IMR-90 (cell line): ENCODE results near the gene SHE. TPM values are rescaled to one million over a fixed set of nuclear protein-coding genes. Genes with fewer than 3 reads are reported as not detected.
A peak's percentile ranks its signal among the peaks of the same experiment; 100 is the strongest.

Experiments
- ATAC-seq: fragments of 200-7000 bp; cut with Tn5 transposase; 2 replicates; pipeline ENCODE4 v1.9.1; 2020; ENCODE audit warnings: low read depth, mild to moderate bottlenecking, moderate library complexity
- BruUV-seq: library from RNA; stranded (reverse); fragments of 400-500 nt; replicated peaks from 2 replicates; lab custom pipeline; 2021; lab: Mats Ljungman, UMichigan
- CTCF ChIA-PET: fragments of 300-600 bp; formaldehyde crosslinking; extraction: SDS; loops from one replicate; lab custom pipeline; 2021; ENCODE audit warnings: antibody characterized with exemption; lab: Yijun Ruan, JAX
- POLR2A ChIA-PET: fragments of 300-600 bp; sonication (Branson Sonifier 250); formaldehyde crosslinking; loops from one replicate; lab custom pipeline; 2022; ENCODE audit warnings: antibody characterized with exemption; ENCODE audit not compliant: unreplicated experiment; lab: Charles Lee
- DNase-seq: peaks from one replicate; pipeline ENCODE4 v3.0.0; 2013
- H2AFZ ChIP-seq: replicated peaks from 2 replicates; pipeline ENCODE3; 2013; ENCODE audit warnings: low read length, mild to moderate bottlenecking; ENCODE audit not compliant: poor library complexity
- H2AK5ac ChIP-seq: 2 replicates; pipeline ENCODE4 v1.6.1; 2013; ENCODE audit warnings: low read depth, low read length, inconsistent platforms
- H2AK9ac ChIP-seq: replicated peaks from 2 replicates; pipeline ENCODE3; 2013; ENCODE audit warnings: mild to moderate bottlenecking, low read depth, low read length, moderate library complexity; ENCODE audit not compliant: poor library complexity
- H2BK120ac ChIP-seq: 2 replicates; pipeline ENCODE4 v1.6.1; 2013; ENCODE audit warnings: low read depth, low read length, inconsistent platforms
- H2BK15ac ChIP-seq: 3 replicates; pipeline ENCODE4 v1.6.1; 2013; ENCODE audit warnings: low read depth, low read length, inconsistent platforms
- H2BK20ac ChIP-seq: 2 replicates; pipeline ENCODE4 v1.6.1; 2013; ENCODE audit warnings: low read depth, mild to moderate bottlenecking, inconsistent platforms, low read length, moderate library complexity
- H2BK5ac ChIP-seq: 2 replicates; pipeline ENCODE4 v1.6.1; 2013; ENCODE audit warnings: mild to moderate bottlenecking, low read depth, low read length, inconsistent platforms; ENCODE audit not compliant: poor library complexity, severe bottlenecking
- H3K14ac ChIP-seq: replicated peaks from 2 replicates; pipeline ENCODE4 v1.6.1; 2013; ENCODE audit warnings: low read depth, low read length, inconsistent platforms
- H3K18ac ChIP-seq: 2 replicates; pipeline ENCODE4 v1.6.1; 2013; ENCODE audit warnings: low read depth, low read length, control low read depth
- H3K23ac ChIP-seq: 2 replicates; pipeline ENCODE4 v1.6.1; 2013; ENCODE audit warnings: low read depth, low read length, inconsistent platforms
- H3K27ac ChIP-seq: 2 replicates; pipeline ENCODE4 v1.5.1; 2013; ENCODE audit warnings: mild to moderate bottlenecking, control low read depth, low read length; ENCODE audit not compliant: insufficient read depth
- H3K27me3 ChIP-seq: 2 replicates; pipeline ENCODE4 v1.6.1; 2013; ENCODE audit warnings: low read length; ENCODE audit not compliant: control insufficient read depth, insufficient read depth
- H3K36me3 ChIP-seq: 2 replicates; pipeline ENCODE4 v1.6.1; 2013; ENCODE audit warnings: low read length, mixed read lengths; ENCODE audit not compliant: control insufficient read depth, insufficient read depth
- H3K4ac ChIP-seq: 2 replicates; pipeline ENCODE4 v1.6.1; 2013; ENCODE audit warnings: low read depth, low read length, inconsistent platforms
- H3K4me1 ChIP-seq: 2 replicates; pipeline ENCODE4 v1.6.1; 2013; ENCODE audit warnings: low read length, mixed read lengths; ENCODE audit not compliant: control insufficient read depth, insufficient read depth
- H3K4me2 ChIP-seq: 2 replicates; pipeline ENCODE4 v1.6.1; 2013; ENCODE audit warnings: low read depth, mild to moderate bottlenecking, control low read depth, low read length, moderate library complexity
- H3K4me3 ChIP-seq: 2 replicates; pipeline ENCODE4 v1.5.1; 2013; ENCODE audit warnings: low read depth, mild to moderate bottlenecking, control low read depth, low read length, moderate library complexity; ENCODE audit not compliant: insufficient read depth
- H3K56ac ChIP-seq: 2 replicates; pipeline ENCODE4 v1.6.1; 2013; ENCODE audit warnings: low read length, inconsistent platforms; ENCODE audit not compliant: insufficient read depth; ENCODE audit errors: extremely low read depth
- H3K79me1 ChIP-seq, 2 experiments: 2 replicates each; pipeline ENCODE4 v1.6.1; 2013; ENCODE audit warnings: low read length in 2 of 2, inconsistent platforms in 1 of 2, low read depth in 1 of 2
- H3K9ac ChIP-seq: 2 replicates; pipeline ENCODE4 v1.6.1; 2013; ENCODE audit warnings: low read depth, low read length, control low read depth
- H3K9me1 ChIP-seq: 2 replicates; pipeline ENCODE4 v1.6.1; 2013; ENCODE audit warnings: low read length, inconsistent platforms; ENCODE audit not compliant: insufficient read depth
- H3K9me3 ChIP-seq: 2 replicates; pipeline ENCODE4 v1.6.1; 2013; ENCODE audit warnings: low read length; ENCODE audit not compliant: control insufficient read depth, insufficient read depth
- H4K20me1 ChIP-seq: 2 replicates; pipeline ENCODE4 v1.6.1; 2013; ENCODE audit warnings: low read length, inconsistent platforms; ENCODE audit not compliant: insufficient read depth
- H4K5ac ChIP-seq: 2 replicates; pipeline ENCODE4 v1.6.1; 2013; ENCODE audit warnings: mild to moderate bottlenecking, low read depth, low read length, control low read depth
- H4K8ac ChIP-seq, 2 experiments: 2 replicates each; pipeline ENCODE4 v1.6.1; 2013; ENCODE audit warnings: low read depth in 2 of 2, low read length in 2 of 2, control low read depth in 1 of 2, inconsistent platforms in 1 of 2
- H4K91ac ChIP-seq: 2 replicates; pipeline ENCODE4 v1.6.1; 2013; ENCODE audit warnings: low read depth, low read length, inconsistent platforms; ENCODE audit not compliant: insufficient read depth
- CHD1 ChIP-seq: IDR thresholded peaks from 2 replicates; pipeline ENCODE4 v1.6.1; 2012; ENCODE audit warnings: low read depth, low read length, improper control_type of control experiment
- FOS ChIP-seq: fragments of 150-350 bp; IDR thresholded peaks from 2 replicates; pipeline ENCODE4 v1.6.1; 2016; ENCODE audit warnings: low read depth, low read length
- WGBS, 2 experiments: methylation state at CpG; one replicate each; pipeline versions ENCODE4 v1.1.5 to v1.1.7; 2013; ENCODE audit warnings: missing lambda C conversion rate in 2 of 2; ENCODE audit not compliant: insufficient read length in 1 of 2; ENCODE audit errors: extremely low coverage in 2 of 2; 5-methylcytosine and 5-hydroxymethylcytosine counted together
- dilution Hi-C: fragments of 300-500 bp; cut with HindIII; formaldehyde crosslinking; loops from one replicate; pipeline ENCODE4 v1.14.3; 2018; ENCODE audit warnings: low sequenced_read_pairs; ENCODE audit not compliant: unreplicated experiment
- in situ Hi-C: fragments of 300-500 bp; cut with MboI; formaldehyde crosslinking; loops from 3 replicates; pipeline ENCODE4 v1.14.3; 2019; ENCODE audit warnings: low sequenced_read_pairs, inconsistent platforms, mixed read lengths
- intact Hi-C: fragments of 100-400 bp; cut with micrococcal nuclease; formaldehyde crosslinking; loops from 2 replicates; pipeline ENCODE4 v1.10.0; 2022
- polyA plus RNA-seq, 3 experiments: library from polyadenylated mRNA; depleted of rRNA; stranded (reverse); fragments of >200 nt; gene quantifications; 2 replicates each; pipeline ENCODE4 v1.2.3, GENCODE V29; 2012; ENCODE audit warnings: low replicate concordance in 1 of 3
- total RNA-seq: library from RNA; depleted of rRNA; stranded (reverse); fragments of >200 nt; gene quantifications from 2 replicates; pipeline ENCODE4 v1.2.3, GENCODE V29; 2012
- TF ChIP-seq, protein P1 (sequence below): conservative IDR thresholded peaks from 2 replicates; pipeline ENCODE4 v1.5.1; 2012; ENCODE audit warnings: mild to moderate bottlenecking, low read depth, low read length, improper control_type of control experiment

Gene SHE
- total and polyA plus RNA-seq, 2 of the 4 experiments (the other 2 are of a cell fraction): not detected

DNA sequence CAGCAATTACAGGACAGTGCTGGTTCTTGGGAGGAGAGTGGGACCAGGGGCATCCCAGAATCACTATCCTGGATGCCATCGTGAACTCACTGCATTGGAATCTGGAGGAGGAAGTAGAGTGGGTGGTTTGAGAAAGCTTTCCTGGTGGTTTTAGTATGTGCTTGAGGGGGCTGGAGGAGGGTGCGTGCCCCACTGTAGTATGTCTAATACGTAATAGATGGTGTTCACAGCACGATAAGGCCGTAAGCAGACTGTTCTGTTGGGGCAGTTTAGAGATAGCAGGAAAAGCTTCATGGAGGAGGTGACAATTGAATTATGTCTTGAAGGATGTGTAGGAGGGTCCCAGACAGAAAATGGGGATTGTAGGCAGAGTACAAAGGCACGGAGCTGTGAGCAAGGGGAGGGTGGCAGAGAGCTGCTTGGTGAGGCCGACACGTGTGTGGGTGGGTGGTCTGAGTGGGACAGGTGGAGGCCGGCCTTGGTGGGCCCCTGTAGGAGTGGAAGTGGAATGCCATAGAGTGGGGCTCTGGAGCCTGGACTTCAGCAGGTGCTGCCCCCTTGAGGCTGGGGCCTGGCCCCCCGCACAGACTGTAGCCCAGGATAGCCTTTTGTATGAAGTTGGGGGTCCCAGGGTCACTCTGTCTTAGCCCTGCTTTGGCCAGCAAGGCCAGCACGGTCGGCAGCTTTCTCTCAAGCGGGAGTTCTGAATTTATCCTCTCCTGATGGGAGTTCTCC is 60.0 kb downstream of the SHE start:
- dilution Hi-C loops (no loop called here), in situ Hi-C loops (no loop called here), intact Hi-C loops (loop anchor here (10.0 kb wide), 1 partner anchor 167 kb away; the partner anchor contains the start of gene HAX1)
- H4K8ac ChIP-seq: peak overlapping the region in 1 of 2 experiments; percentile 15; a peak in 1 of 4 replicates
- no peaks in the 10 kb centered on the region for H3K9me3 ChIP-seq
- H3K9ac ChIP-seq: no peak overlapping the region
- peak overlapping the region; percentile 40; the same call in 1 of the 2 replicates for H4K91ac ChIP-seq
- no peak overlapping the region for H2BK5ac ChIP-seq
- POLR2A ChIA-PET: no interaction called here
- peak overlapping the region; percentile 54 for H2BK20ac ChIP-seq
- DNase-seq (peak; percentile 64), ATAC-seq (peak; percentile 5; the same call in 1 of the 2 replicates)
- WGBS, 2 experiments: 71% methylated on average over 11 of the region's 13 CpGs; no CpG with 5 or more reads in 1 of the 2 experiments
- no peaks in the 10 kb centered on the region for H3K79me1 ChIP-seq
- CTCF ChIA-PET: no interaction called here
- peaks cover 22% of the 10 kb centered on the region for H3K36me3 ChIP-seq
- peaks cover 24% of the 10 kb centered on the region; the same call in 1 of the 2 replicates for H4K20me1 ChIP-seq
- H3K4ac ChIP-seq: peak overlapping the region; percentile 54; the same call in 1 of the 2 replicates
- 0 out of 2 replicates have a peak overlapping the region, but pooled peaks have one; percentile 5 for H2AK5ac ChIP-seq
- TF ChIP-seq, protein P1, sequence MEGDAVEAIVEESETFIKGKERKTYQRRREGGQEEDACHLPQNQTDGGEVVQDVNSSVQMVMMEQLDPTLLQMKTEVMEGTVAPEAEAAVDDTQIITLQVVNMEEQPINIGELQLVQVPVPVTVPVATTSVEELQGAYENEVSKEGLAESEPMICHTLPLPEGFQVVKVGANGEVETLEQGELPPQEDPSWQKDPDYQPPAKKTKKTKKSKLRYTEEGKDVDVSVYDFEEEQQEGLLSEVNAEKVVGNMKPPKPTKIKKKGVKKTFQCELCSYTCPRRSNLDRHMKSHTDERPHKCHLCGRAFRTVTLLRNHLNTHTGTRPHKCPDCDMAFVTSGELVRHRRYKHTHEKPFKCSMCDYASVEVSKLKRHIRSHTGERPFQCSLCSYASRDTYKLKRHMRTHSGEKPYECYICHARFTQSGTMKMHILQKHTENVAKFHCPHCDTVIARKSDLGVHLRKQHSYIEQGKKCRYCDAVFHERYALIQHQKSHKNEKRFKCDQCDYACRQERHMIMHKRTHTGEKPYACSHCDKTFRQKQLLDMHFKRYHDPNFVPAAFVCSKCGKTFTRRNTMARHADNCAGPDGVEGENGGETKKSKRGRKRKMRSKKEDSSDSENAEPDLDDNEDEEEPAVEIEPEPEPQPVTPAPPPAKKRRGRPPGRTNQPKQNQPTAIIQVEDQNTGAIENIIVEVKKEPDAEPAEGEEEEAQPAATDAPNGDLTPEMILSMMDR: 0 out of 2 replicates have a peak, but pooled peaks have one; percentile 22
- TF ChIP-seq FOS (peak; percentile 9; the same call in 1 of the 2 replicates), CHD1 (no peak)
- H3K23ac ChIP-seq: no peak overlapping the region
- peak overlapping the region; percentile 54 for H2BK120ac ChIP-seq
- H3K56ac ChIP-seq: no peak overlapping the region
- H3K4me1 ChIP-seq: peaks cover 23% of the 10 kb centered on the region
- H2AFZ ChIP-seq: no peak overlapping the region
- H3K14ac ChIP-seq: no peak overlapping the region
- H3K4me2 ChIP-seq: peak overlapping the region; percentile 36; the same call in 1 of the 2 replicates
- 0 out of 2 replicates have a peak overlapping the region, but pooled peaks have one; percentile 28 for H3K18ac ChIP-seq
- no peak overlapping the region for H3K27ac ChIP-seq
- H2BK15ac ChIP-seq: 0 out of 3 replicates have a peak overlapping the region, but pooled peaks have one; percentile 6
- H3K9me1 ChIP-seq: peaks cover 13% of the 10 kb centered on the region
- BruUV-seq: no TSS peak
- H4K5ac ChIP-seq: no peak overlapping the region
- no peak overlapping the region for H2AK9ac ChIP-seq
- H3K4me3 ChIP-seq: no peak overlapping the region
- peaks cover 17% of the 10 kb centered on the region for H3K27me3 ChIP-seq
